ENCODE data around the gene NGDN. TPM values are rescaled to one million over a fixed set of nuclear protein-coding genes. Genes with fewer than 3 reads are reported as not detected.

The NGDN gene
- total RNA-seq, 1 experiment from 2014 or later, result 42.2 TPM

GRCh38 chr14:23481979-23482822 is 12.7 kb downstream of the NGDN start:
- Mint-ChIP-seq H3K9me3 (ENCODE audit: low read depth, unreplicated experiment) (no peaks in the 10 kb centered on the region), H3K27ac (ENCODE audit: unreplicated experiment) (no peak overlapping the region), H3K4me3 (ENCODE audit: low read depth, unreplicated experiment) (no peak overlapping the region), H3K36me3 (ENCODE audit: insufficient read depth, unreplicated experiment) (peaks cover 9% of the 10 kb centered on the region), H3K4me1 (ENCODE audit: low read depth, unreplicated experiment) (no peaks in the 10 kb centered on the region), H3K27me3 (ENCODE audit: unreplicated experiment) (no peaks in the 10 kb centered on the region)
- no peak for DNase-seq
- intact Hi-C loops (cut with micrococcal nuclease; ENCODE audit: unreplicated experiment), result no loop called here
- TF ChIP-seq CTCF (IDR thresholded peaks at IDR 0.05; ENCODE audit: unreplicated experiment), result no peak
- CTCF ChIA-PET, result no interaction called here
- no TSS peak for BruUV-seq (replicated peaks)

- peaks cover 3% of the 10 kb centered on the region for H3K36me3 Mint-ChIP-seq (ENCODE audit: insufficient read depth, unreplicated experiment)
- no peaks in the 10 kb centered on the region for H3K9me3 Mint-ChIP-seq (ENCODE audit: low read depth, unreplicated experiment)
- no peak overlapping the region for H3K27ac Mint-ChIP-seq (ENCODE audit: unreplicated experiment)
- no peak for TF ChIP-seq CTCF (IDR thresholded peaks at IDR 0.05; ENCODE audit: unreplicated experiment)
- no peaks in the 10 kb centered on the region for H3K4me1 Mint-ChIP-seq (ENCODE audit: low read depth, unreplicated experiment)
- no TSS peak for BruUV-seq (replicated peaks)
- DNase-seq, result no peak
- H3K27me3 Mint-ChIP-seq (ENCODE audit: unreplicated experiment), result no peaks in the 10 kb centered on the region
- CTCF ChIA-PET, result no interaction called here
- intact Hi-C loops (cut with micrococcal nuclease; ENCODE audit: unreplicated experiment), result no loop called here
- no peak overlapping the region for H3K4me3 Mint-ChIP-seq (ENCODE audit: low read depth, unreplicated experiment)
Measured at GRCh38 chr14:23482823-23483148, 13.3 kb downstream of the NGDN start.

GRCh38 chr14:23483236-23483854 is 13.8 kb downstream of the NGDN start:
- TF ChIP-seq CTCF (IDR thresholded peaks at IDR 0.05; ENCODE audit: unreplicated experiment), result peak; percentile 26
- Mint-ChIP-seq H3K4me3 (ENCODE audit: low read depth, unreplicated experiment) (no peak overlapping the region), H3K9me3 (ENCODE audit: low read depth, unreplicated experiment) (no peaks in the 10 kb centered on the region), H3K36me3 (ENCODE audit: insufficient read depth, unreplicated experiment) (no peaks in the 10 kb centered on the region), H3K27ac (ENCODE audit: unreplicated experiment) (no peak overlapping the region), H3K4me1 (ENCODE audit: low read depth, unreplicated experiment) (no peaks in the 10 kb centered on the region), H3K27me3 (ENCODE audit: unreplicated experiment) (no peaks in the 10 kb centered on the region)
- no TSS peak for BruUV-seq (replicated peaks)
- peak; percentile 7 for DNase-seq
- CTCF ChIA-PET, result no interaction called here
- intact Hi-C loops (cut with micrococcal nuclease; ENCODE audit: unreplicated experiment), result no loop called here

GRCh38 chr14:23485326-23485725 is 15.8 kb downstream of the NGDN start:
- H3K4me3 Mint-ChIP-seq (ENCODE audit: low read depth, unreplicated experiment), result no peak overlapping the region
- no peak overlapping the region for H3K27ac Mint-ChIP-seq (ENCODE audit: unreplicated experiment)
- no TSS peak for BruUV-seq (replicated peaks)
- CTCF ChIA-PET, result interaction anchor here (0.9 kb wide), 1 partner anchor 12 kb away, joined by 3 read pairs; no protein-coding TSS in a partner anchor
- H3K4me1 Mint-ChIP-seq (ENCODE audit: low read depth, unreplicated experiment), result no peaks in the 10 kb centered on the region
- no peaks in the 10 kb centered on the region for H3K36me3 Mint-ChIP-seq (ENCODE audit: insufficient read depth, unreplicated experiment)
- DNase-seq, result no peak
- TF ChIP-seq CTCF (IDR thresholded peaks at IDR 0.05; ENCODE audit: unreplicated experiment), result no peak
- intact Hi-C loops (cut with micrococcal nuclease; ENCODE audit: unreplicated experiment), result no loop called here
- no peaks in the 10 kb centered on the region for H3K27me3 Mint-ChIP-seq (ENCODE audit: unreplicated experiment)
- no peaks in the 10 kb centered on the region for H3K9me3 Mint-ChIP-seq (ENCODE audit: low read depth, unreplicated experiment)
